Measurements from ENCODE around the gene PPP1R7. TPM values are rescaled to one million over a fixed set of nuclear protein-coding genes. Genes with fewer than 3 reads are reported as not detected.

The PPP1R7 gene
- total and polyA plus RNA-seq, 2 experiments from 2014 or later, result 53.1 to 107 TPM

DNA sequence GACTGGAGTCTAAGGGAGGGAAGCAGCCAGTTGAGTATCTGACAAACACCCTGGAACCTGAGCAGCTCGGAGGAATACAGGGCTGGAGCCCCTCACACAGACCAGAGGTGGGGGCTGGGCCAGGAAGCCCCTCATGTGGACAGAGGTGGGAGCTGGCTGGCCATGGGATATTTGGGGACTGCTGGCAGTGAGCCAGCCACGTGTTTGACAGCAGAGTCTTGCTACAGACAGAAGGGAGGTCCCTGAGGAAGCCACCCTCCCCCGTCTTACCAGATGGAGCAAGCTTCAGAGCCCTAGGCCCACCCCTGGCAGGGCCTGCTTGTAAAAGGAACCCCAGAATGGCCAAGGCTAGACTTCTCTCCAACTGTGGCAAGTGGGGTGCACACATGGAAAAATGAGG, 44.6 kb upstream of the PPP1R7 start:
- Histone ChIP-seq H3K4me2 (ENCODE audit: unreplicated experiment) (no peak overlapping the region), H3K4me3 (no peak overlapping the region)
- in situ Hi-C loops (cut with MboI), result no loop called here

DNA sequence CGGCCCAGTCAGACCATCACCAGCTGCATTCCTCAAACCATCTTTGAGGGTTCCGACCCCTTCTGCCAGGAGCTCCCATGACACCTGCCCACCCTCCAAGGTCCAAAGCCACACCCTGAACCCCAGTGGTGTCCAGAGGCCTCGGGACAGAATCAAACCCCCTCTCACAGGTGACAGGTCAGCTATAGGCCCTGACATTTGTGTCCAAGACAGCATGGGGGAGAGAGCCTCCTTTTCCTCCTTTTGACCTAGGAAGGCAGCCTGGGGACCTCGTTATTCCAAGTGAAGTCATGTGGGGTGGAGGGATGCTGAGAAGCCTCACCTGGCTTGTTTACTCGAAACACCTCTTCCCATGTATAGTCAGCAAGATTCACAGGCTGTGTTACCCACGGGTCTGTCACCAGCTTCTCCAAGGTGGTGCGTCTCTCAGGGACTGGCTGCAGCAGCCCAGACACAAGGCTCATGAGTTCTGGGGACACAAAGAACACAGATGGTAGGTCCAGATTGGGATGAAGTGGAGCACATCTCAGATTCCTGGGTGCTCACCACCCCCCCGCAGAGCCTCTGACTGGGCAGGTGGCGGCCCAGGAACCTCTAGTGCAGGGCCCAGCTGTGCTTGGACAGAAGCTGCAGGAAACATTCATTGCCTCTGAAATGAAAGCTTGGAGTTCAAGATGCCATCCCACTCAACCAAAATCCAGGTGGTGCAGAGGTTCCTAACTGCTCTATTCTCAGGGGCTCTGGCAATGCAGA, 43.1 kb upstream of the PPP1R7 start:
- H3K4me3 ChIP-seq, result no peak overlapping the region
- H3K4me1 ChIP-seq (ENCODE audit: insufficient read depth), result peaks cover 6% of the 10 kb centered on the region; the same call in 1 of the 2 replicates
- no peak for DNase-seq
- no peaks in the 10 kb centered on the region for H3K27me3 ChIP-seq (replicated peaks; ENCODE audit: insufficient read depth)
- peaks cover 12% of the 10 kb centered on the region for H3K79me2 ChIP-seq (ENCODE audit: insufficient read depth)
- H3F3A ChIP-seq (ENCODE audit: insufficient read depth), result 0 out of 2 replicates have a peak, but pooled peaks cover 4% of the 10 kb centered on the region
- in situ Hi-C loops (cut with MboI), result no loop called here
- no peak overlapping the region for H2AFZ ChIP-seq
- no peaks in the 10 kb centered on the region for H3K9me2 ChIP-seq (ENCODE audit: insufficient read depth)
- H3K27ac ChIP-seq, result no peak overlapping the region
- 76 to 78% methylated on average over 9 of the region's 9 CpGs for WGBS, 2 experiments (ENCODE audit: low coverage in 1 of 2, low lambda C conversion rate in 2 of 2, missing lambda C conversion rate in 2 of 2)
- H3K4me2 ChIP-seq (ENCODE audit: unreplicated experiment), result no peak overlapping the region
- no peaks in the 10 kb centered on the region for H4K20me1 ChIP-seq (ENCODE audit: insufficient read depth)
- H3K36me3 ChIP-seq (ENCODE audit: low read depth), result no peaks in the 10 kb centered on the region
- TF ChIP-seq EZH2phosphoT487 (IDR thresholded peaks at IDR 0.05; ENCODE audit: insufficient read depth, low read depth) (no peak), EZH2 (IDR thresholded peaks at IDR 0.05; ENCODE audit: insufficient read depth, poor library complexity, severe bottlenecking) (no peak)
- H3K9me3 ChIP-seq (ENCODE audit: low read depth), result no peaks in the 10 kb centered on the region
- H3K9ac ChIP-seq, result no peak overlapping the region

More for the DNA sequence above, 44.6 kb upstream of the PPP1R7 start:
- H3K36me3 ChIP-seq (ENCODE audit: low read depth), result no peaks in the 10 kb centered on the region
- peaks cover 26% of the 10 kb centered on the region for H3K79me2 ChIP-seq (ENCODE audit: insufficient read depth)
- H3K27me3 ChIP-seq (replicated peaks; ENCODE audit: insufficient read depth), result no peaks in the 10 kb centered on the region
- DNase-seq, result no peak
- H4K20me1 ChIP-seq (ENCODE audit: insufficient read depth), result no peaks in the 10 kb centered on the region
- H3F3A ChIP-seq (ENCODE audit: insufficient read depth), result 0 out of 2 replicates have a peak, but pooled peaks cover 4% of the 10 kb centered on the region
- TF ChIP-seq EZH2phosphoT487 (IDR thresholded peaks at IDR 0.05; ENCODE audit: insufficient read depth, low read depth), result no peak
- TF ChIP-seq EZH2 (IDR thresholded peaks at IDR 0.05; ENCODE audit: insufficient read depth, poor library complexity, severe bottlenecking), result no peak
- H2AFZ ChIP-seq, result no peak overlapping the region
- peaks cover 11% of the 10 kb centered on the region for H3K4me1 ChIP-seq (ENCODE audit: insufficient read depth)
- H3K27ac ChIP-seq, result no peak overlapping the region
- WGBS, 2 experiments (ENCODE audit: low coverage in 1 of 2, low lambda C conversion rate in 2 of 2, missing lambda C conversion rate in 2 of 2), result 32 to 34% methylated on average over 3 of the region's 3 CpGs
- H3K9me3 ChIP-seq (ENCODE audit: low read depth), result no peaks in the 10 kb centered on the region
- no peaks in the 10 kb centered on the region for H3K9me2 ChIP-seq (ENCODE audit: insufficient read depth)
- H3K9ac ChIP-seq, result no peak overlapping the region

DNA sequence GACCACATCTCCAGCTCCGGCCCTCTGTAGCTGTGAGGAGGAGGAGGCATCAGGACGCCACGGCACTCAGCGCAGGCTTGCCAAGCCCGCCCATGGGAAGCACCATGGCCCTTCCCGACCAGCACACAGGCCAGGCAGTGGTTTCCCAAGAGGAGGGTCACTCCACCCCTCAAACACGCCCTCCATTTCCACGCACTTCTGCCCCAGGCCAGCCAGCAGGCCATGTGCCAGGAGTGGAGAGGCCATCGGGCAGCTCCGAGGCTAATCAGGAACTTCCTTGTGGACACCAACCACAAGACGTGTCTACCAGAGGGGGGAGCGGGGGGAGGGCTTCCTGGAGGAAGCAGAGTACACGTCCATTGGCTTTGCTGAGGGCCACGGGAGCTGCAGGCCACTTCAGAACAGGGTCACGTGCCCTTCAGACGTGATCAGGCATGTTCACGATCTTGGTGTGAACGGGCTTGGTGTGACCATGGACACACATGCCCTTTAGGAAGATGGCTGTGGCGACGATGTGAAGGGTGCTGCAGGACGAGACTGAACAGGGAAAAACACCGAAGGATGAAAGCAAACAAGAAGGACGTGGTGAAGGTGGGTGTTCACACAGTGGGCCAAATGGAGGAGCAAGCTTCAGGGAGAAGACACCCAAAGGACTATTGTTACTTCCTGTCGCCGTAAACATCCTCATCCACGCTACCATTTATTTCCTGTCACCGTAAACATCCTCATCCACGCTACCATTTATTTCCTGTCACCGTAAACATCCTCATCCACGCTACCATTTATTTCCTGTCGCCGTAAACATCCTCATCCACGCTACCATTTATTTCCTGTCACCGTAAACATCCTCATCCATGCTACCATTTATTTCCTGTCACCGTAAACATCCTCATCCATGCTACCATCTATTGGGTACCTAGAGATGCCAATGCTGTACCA, 41.7 kb upstream of the PPP1R7 start:
- TF ChIP-seq EZH2phosphoT487 (IDR thresholded peaks at IDR 0.05; ENCODE audit: insufficient read depth, low read depth) (no peak), EZH2 (IDR thresholded peaks at IDR 0.05; ENCODE audit: insufficient read depth, poor library complexity, severe bottlenecking) (no peak)
- Histone ChIP-seq H3K9ac (no peak overlapping the region), H3K36me3 (ENCODE audit: low read depth) (no peaks in the 10 kb centered on the region), H3K4me3 (no peak overlapping the region), H3K4me2 (ENCODE audit: unreplicated experiment) (no peak overlapping the region), H3K9me3 (ENCODE audit: low read depth) (no peaks in the 10 kb centered on the region), H3K4me1 (ENCODE audit: insufficient read depth) (no peaks in the 10 kb centered on the region), H3K27ac (no peak overlapping the region), H3K9me2 (ENCODE audit: insufficient read depth) (no peaks in the 10 kb centered on the region), H3K79me2 (ENCODE audit: insufficient read depth) (no peaks in the 10 kb centered on the region), H2AFZ (no peak overlapping the region), H4K20me1 (ENCODE audit: insufficient read depth) (no peaks in the 10 kb centered on the region), H3K27me3 (replicated peaks; ENCODE audit: insufficient read depth) (no peaks in the 10 kb centered on the region), H3F3A (ENCODE audit: insufficient read depth) (no peaks in the 10 kb centered on the region)
- in situ Hi-C loops (cut with MboI), result no loop called here
- WGBS, 2 experiments (ENCODE audit: low coverage in 1 of 2, low lambda C conversion rate in 2 of 2, missing lambda C conversion rate in 2 of 2), result 88 to 89% methylated on average over 35 of the region's 35 CpGs
- no peak for DNase-seq

DNA sequence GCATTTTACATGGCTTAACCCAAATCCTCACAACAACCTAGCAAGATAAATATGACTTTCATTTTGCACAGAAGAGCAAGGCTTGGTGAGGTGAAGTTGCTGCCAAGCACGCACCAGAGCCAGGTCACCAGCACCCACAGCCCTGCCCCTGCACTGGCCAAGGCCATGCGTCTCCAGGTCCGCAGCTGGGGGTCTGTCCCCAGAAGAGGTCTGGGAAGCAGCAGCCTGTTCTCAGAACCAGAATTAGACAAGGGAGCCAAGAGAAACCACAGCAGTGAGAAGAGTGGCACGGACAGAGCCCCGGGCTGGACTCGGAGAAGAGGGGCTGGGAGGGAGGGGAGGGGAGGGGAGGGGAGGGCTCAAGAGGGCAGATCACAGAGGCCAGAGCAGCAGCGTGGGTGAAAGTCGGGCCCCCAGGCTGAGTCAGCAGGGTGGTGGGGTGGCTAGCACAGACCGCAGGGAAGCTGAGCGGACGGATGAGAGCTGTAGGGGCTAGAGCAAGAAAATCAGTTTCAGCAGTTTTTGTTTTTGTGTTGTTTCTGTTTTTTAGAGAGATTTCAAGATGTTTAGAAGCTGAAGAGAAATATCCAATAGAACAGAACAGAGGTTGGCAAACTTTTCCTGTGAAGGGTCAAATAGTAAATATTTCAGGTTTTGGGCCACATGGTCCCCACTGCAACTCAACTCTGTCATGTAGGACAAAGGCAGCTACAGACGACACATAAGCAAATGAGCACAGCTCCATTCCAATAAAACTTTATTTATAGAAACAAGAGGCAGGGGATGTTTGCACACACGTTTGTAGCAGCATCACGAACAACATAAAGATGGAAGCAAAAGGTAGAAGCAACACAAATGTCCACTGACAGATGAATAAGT, 40.8 kb upstream of the PPP1R7 start:
- no peak overlapping the region for H3K9ac ChIP-seq
- H3K9me2 ChIP-seq (ENCODE audit: insufficient read depth), result no peaks in the 10 kb centered on the region
- no peaks in the 10 kb centered on the region for H3F3A ChIP-seq (ENCODE audit: insufficient read depth)
- 94 to 97% methylated on average over 9 to 14 of the region's 14 CpGs for WGBS, 2 experiments (ENCODE audit: low coverage in 1 of 2, low lambda C conversion rate in 2 of 2, missing lambda C conversion rate in 2 of 2)
- no peaks in the 10 kb centered on the region for H3K4me1 ChIP-seq (ENCODE audit: insufficient read depth)
- no peak overlapping the region for H2AFZ ChIP-seq
- no peak for TF ChIP-seq EZH2phosphoT487 (IDR thresholded peaks at IDR 0.05; ENCODE audit: insufficient read depth, low read depth)
- no peak for TF ChIP-seq EZH2 (IDR thresholded peaks at IDR 0.05; ENCODE audit: insufficient read depth, poor library complexity, severe bottlenecking)
- no peaks in the 10 kb centered on the region for H3K27me3 ChIP-seq (replicated peaks; ENCODE audit: insufficient read depth)
- in situ Hi-C loops (cut with MboI), result no loop called here
- H3K36me3 ChIP-seq (ENCODE audit: low read depth), result no peaks in the 10 kb centered on the region
- no peak overlapping the region for H3K4me2 ChIP-seq (ENCODE audit: unreplicated experiment)
- no peak overlapping the region for H3K27ac ChIP-seq
- H3K79me2 ChIP-seq (ENCODE audit: insufficient read depth), result no peaks in the 10 kb centered on the region
- no peak for DNase-seq
- H3K9me3 ChIP-seq (ENCODE audit: low read depth), result no peaks in the 10 kb centered on the region
- no peak overlapping the region for H3K4me3 ChIP-seq
- H4K20me1 ChIP-seq (ENCODE audit: insufficient read depth), result no peaks in the 10 kb centered on the region

Data from GM23248 (cell line).